Keratinocyte (primary cell): Measurements from ENCODE around the gene NOTCH4.

Experiments
- CTCF ChIP-seq, 3 experiments: IDR thresholded peaks in 1 of 3; conservative IDR thresholded peaks in 1 of 3; optimal IDR thresholded peaks in 1 of 3; 2 replicates in 2 of 3; 3 replicates in 1 of 3; pipeline versions ENCODE3 to v1.5.1; 2011; ENCODE audit warnings: low read length in 3 of 3, mild to moderate bottlenecking in 3 of 3, moderate library complexity in 2 of 3, control low read depth in 1 of 3, inconsistent platforms in 1 of 3; ENCODE audit not compliant: insufficient read depth in 2 of 3; ENCODE audit errors: extremely low read depth in 1 of 3
- EZH2 ChIP-seq: IDR thresholded peaks from one replicate; pipeline ENCODE4 v1.6.1; 2012; ENCODE audit warnings: inconsistent platforms, mild to moderate bottlenecking, low read length, moderate library complexity

DNA sequence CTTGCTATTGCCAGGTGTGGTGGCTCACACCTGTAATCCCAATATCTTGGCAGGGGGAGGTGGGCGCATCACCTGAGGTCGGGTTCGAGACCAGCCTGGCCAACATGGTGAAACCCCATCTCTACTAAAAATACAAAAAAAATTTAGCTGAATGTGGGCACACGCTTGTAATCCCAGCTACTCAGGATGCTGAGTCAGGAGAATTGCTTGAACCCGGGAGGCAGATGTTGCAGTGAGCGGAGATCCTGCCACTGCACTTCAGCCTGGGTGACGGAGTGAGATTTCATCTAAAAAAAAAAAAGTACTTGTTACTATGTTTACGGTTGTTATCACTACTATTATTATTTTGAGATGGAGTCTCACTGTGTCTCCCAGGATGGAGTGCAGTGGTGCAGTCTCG is 67.0 kb downstream of the NOTCH4 start:
- no peak for TF ChIP-seq CTCF (optimal IDR thresholded peaks at IDR 0.05 in 1 of 3, IDR thresholded peaks at IDR 0.05 in 1 of 3, conservative IDR thresholded peaks at IDR 0.05 in 1 of 3; ENCODE audit: extremely low read depth in 1 of 3, insufficient read depth in 2 of 3, low read length in 3 of 3)
- TF ChIP-seq EZH2 = no peak
